ENCODE data around the gene NARF.
"Not testable (repeated sequence)": the region's sequence is repeated elsewhere in the genome, so short reads cannot be mapped to it uniquely, and the experiment has no call there.

NARF gene

GRCh38 chr17:82447876-82448275, 10.7 kb upstream of the NARF start:
- no peak for DNase-seq (ENCODE audit: low read depth)

GRCh38 chr17:82449131-82449882, 9.2 kb upstream of the NARF start:
- no peak for DNase-seq (ENCODE audit: low read depth)

DNA sequence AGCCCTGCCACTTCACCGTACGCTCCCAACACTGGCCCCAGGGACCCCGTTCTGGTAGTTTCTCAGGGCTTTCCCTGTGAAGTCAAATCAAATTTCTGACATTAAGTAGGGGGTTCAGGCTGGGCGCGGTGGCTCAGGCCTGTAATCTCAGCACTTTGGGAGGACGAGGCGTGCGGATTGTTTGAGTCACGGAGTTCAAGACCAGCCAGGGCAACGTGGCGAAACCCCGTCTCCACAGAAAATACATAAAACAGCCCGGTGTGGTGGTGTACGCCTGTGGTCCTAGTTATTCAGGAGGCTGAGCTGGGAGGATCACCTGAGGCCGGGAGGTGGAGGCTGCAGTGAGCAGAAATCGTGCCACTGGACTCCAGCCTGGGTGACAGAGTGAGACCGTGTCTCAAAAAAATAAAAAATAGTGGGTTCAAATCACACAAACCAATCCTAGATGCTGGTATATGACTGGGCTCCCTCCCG, 8.6 kb upstream of the NARF start:
- DNase-seq (ENCODE audit: low read depth) = no peak

GRCh38 chr17:82450357-82451106, 8.0 kb upstream of the NARF start, which contains the start of gene CYBC1:
CYBC1 (minus strand) TSS chr17:82450752; CDS start chr17:82449254, 1,498 bp downstream.
- peak; percentile 81 for DNase-seq (ENCODE audit: low read depth)

DNA sequence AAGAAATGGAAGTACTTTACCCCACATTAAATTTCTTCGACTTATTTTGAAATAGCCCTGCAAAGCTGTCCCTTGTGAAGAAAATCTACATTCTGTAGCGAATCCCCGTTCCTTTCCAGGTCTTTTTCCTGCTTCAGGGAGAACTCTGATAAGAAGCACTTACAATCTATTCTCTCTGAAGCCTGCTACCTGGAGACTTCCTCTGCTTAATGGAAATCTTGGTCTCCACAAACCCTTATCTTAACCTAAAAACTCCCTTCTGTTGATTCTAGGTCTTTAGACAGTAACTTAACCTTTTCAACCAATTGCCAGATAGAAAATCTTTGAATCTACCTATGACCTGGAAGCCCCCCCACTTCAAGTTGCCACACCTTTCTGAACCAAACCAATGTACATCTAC, 6.4 kb upstream of the NARF start:
- DNase-seq (ENCODE audit: low read depth) = no peak

DNA sequence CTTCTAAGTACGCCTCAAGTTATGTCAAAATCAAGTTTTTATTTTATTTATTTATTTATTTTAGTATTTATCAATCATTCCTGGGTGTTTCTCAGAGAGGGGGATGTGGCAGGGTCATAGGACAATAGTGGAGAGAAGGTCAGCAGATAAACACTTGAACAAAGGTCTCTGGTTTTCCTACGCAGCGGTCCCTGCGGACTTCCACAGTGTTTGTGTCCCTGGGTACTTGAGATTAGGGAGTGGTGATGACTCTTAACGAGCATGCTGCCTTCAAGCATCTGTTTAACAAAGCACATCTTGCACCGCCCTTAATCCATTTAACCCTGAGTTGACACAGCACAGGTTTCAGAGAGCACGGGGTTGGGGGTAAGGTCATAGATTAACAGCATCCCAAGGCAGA, 5.4 kb upstream of the NARF start:
- DNase-seq (ENCODE audit: low read depth) = not testable (repeated sequence)

- DNase-seq (ENCODE audit: low read depth) = not testable (repeated sequence)
Observed at GRCh38 chr17:82453706-82454105, 4.8 kb upstream of the NARF start.

DNA sequence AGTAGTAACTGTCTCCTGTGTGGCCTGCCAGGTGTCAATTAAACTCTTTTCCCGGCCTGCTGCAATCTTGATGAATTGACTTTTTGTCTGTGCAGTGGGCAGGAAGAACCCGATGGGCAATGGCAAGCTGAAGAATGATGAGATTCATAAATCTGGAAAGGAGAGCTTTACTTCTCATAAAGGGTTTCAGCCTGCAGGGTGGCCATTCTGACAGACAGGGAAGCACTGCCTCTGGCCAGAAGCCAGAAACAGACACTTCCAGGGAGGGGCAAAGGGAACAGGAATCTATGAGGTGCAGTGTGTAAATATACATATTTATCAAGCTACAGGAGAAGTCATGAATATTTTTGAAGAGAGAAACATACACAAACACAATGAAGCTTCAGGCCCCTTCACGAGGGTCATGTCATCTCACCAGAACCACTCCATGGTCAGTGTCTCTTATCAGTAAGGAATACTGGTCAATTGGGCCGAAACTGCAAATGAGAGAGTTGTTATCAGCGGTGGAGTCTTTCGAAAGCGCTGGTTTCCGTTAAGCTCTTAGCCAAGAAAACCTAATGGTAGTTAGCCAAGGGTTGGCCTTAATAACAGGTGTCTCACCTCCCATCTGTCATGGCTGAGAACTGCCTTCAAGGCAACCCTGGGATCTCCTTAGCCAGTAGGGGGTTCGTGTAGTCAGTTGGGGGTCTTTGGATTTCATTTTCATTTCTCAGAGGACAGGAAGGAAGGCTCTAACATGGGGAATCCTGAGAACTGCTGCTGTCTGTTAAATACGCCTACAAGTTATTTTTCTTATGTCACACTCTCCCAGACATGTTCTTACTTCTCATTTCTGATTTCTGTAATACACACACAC, 1.2 kb upstream of the NARF start:
- DNase-seq (ENCODE audit: low read depth) = no peak

GRCh38 chr17:82457929-82458178, 687 bp upstream of the NARF start:
- DNase-seq (ENCODE audit: low read depth) = no peak

DNA sequence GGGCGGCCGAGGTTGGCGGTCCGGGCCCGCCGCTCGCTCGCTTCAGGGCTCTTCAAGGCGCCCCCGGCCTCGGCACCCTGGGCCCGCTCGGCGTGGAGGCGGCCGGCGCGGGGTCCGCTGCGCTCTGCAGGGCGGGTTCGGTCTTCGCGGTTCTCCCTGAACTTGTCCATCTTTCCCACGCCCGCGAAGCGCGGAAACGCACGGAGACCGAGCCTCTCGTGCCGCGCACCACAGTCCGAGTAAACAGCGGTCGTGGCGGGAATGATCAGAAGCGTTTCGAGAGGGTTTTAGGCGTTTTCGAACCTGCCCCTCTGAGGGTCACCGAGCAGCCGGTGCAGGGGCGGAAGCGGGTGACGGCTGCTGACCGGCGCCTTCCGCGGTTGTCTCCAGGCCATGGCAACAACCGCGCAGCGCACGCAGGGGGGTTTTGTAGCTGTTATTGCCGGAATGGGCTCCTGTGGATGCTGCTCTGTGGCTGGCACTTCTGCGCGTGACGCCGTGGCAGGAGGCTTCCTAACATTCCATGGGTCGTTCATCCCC, 414 bp downstream of the NARF start:
- DNase-seq (ENCODE audit: low read depth) = no peak

- not testable (repeated sequence) for DNase-seq (ENCODE audit: low read depth)
Observed at GRCh38 chr17:82459936-82460335, 1.4 kb downstream of the NARF start.

DNA sequence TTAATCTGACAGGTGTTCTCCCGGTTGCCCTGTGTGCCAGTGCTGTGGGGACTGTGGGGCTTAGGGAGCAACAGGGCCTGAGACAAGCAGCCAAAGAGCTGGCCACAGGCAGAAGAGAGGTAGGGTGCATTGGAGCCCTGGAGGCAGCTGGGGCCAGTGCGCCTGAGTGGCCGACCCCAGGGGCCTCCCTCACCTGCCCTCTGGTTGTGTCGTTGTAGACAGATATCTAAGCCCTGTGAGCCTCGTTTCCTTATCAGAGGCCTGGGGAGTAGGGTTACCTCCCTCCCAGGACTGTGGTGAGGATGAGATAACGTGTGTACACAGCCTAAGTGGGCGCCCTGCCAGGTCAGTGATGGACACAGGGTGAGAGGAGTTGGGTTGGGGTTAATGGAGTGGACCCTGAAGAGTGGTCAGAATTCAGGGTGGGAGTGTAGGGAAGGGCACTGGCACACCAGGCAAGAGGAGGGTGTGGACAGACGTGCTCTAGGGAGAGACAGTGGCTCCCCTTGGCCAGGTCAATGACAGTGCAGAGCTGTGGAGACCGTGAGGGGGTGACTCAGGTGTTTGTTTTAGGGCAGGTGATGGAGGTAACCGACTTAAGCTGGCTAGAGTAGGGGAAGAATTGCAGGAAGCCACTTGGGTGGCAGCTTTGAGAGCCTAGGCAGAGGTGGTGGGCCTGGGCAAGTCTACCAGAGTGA, 3.4 kb downstream of the NARF start:
- no peak for DNase-seq (ENCODE audit: low read depth)

DNA sequence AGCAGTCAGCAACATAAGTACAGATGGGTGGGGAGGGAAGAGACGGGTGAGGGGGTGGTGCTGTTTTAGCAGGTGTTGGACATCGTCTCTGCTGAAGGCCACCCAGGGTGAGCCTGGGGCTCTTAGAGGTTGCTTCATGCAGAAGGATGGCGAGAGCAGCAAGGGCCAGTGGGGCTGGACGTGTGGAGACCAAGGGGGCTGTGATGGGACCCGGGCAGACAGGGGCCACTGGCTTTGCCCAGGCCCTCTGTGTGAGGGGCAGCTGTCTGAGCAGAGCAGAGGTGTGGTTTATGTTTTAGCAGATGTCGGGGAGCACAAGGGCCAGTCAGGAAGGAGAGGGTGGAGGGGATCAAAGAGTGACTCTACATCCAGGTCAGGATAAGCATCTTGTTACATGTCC, 4.8 kb downstream of the NARF start:
- DNase-seq (ENCODE audit: low read depth) = no peak

GRCh38 chr17:82463925-82464566, 5.5 kb downstream of the NARF start:
- DNase-seq (ENCODE audit: low read depth) = no peak

DNA sequence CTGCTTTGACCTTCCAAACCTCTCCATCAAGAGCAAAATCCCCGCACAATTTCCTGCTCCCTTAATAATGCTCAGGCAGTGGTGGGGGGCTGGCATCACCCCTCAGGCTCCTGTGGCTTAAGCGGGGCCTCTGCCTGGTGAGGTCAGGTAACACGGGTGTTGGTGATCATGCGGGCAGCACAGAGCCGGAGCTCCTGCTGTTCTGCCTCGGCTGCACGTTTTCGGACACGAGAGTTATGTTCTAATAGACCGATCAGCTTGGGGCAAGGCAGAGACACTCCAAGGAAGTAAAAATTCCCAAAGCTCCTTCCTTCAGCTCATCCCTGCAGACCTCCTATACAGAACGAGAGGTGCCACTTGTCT, 6.0 kb downstream of the NARF start:
- DNase-seq (ENCODE audit: low read depth) = no peak

DNA sequence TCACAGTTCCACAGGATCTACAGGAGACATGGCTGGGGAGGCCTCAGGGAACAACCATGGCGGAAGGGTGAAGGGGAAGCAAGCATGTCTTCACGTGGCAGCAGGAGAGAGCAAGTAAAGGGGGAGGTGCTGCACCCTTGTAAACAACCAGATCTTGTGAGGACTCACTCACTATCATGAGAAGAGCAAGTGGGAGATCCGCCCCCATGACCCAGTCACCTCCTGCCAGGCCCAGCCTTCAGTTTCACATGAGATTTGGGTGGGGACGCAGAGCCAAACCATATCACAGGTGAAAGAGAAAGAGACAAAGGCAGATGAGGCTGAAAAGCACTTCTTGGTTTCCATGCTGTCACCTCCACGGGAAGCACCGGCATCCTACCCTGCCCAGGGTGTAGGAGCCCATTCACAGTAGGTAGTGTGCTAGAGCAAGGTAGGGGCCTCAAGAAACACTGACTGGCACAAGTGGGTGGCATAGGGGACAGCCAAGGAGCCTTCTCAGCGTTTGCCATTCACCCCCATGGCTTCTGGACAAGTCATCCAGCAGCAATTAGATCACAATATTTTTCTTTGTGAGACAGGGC, 6.6 kb downstream of the NARF start:
- no peak for DNase-seq (ENCODE audit: low read depth)

- DNase-seq (ENCODE audit: low read depth) = no peak
Observed at GRCh38 chr17:82468692-82469091, 10.2 kb downstream of the NARF start.

DNA sequence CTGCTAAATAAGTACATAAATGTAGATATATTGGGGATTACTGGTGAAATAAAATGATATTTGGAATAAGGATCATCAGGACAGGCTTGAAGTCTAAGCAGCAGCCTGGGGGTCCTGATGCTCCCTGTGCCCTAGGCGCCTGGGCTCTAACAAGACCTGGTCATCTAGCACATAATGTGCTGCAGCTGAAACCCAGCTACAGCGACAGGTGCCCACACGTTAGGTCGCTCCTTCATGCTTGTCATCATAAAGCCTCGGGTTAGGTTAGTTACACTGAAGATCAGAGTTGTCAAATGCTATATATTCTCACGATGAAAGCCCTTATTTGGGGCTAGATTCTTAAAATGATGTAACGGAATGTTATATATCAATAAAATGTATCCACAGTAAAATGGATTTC, 11.5 kb downstream of the NARF start:
- no peak for DNase-seq (ENCODE audit: low read depth)

DNA sequence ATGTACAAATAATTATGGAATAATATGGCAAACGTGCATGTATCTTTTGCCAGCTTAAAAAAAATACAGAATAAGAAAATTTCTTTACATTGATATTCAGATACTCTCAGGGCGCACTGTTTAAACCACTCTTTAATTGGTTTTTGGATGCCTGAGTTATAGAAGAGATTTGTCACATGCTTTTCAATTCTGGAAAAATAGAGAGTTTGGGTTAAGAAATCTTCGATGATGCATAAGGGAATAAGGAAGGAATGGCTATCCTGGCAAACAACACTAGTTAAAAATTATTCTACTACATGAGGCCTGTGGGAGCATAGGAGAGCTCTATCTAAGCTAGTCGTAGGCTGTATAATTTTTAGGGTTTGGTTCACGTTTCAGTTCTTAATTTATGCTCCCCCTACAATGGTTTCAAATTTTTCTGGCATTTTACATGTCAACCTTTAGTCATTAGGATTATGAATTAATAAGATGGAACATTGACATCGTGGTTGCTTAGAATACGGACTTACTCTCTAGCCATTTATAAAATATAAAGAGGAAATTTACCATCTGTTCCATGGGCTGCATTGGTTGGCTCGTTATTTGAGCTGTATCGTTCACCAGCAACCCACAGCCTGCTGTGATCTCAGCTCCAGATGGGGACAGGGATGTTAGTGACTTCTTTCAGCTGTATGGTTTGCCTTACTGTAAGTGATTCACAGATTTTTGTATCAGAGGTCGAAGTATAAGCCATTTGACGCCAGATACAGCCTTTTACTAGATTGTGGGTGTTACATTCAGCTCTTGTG, 15.9 kb downstream of the NARF start:
- DNase-seq (ENCODE audit: low read depth) = no peak

DNA sequence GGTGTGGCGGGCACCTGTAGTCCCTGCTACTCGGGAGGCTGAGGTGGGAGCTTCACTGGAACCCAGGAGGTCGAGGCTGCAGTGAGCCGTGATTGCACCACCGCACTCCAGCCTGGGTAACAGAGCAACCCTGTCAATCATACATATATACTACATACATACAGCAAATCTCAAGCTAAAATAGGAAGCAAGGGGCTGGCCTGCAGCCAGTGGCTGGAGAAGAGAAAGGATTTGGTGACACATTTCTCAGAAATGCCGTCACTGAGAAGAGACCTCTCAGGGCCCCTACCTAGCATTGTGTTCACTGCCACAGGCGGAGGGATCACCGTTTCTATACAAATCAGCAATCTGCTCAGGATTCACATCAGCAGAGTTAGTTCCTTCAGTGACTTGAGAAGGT, 16.9 kb downstream of the NARF start:
- DNase-seq (ENCODE audit: low read depth) = no peak
